Hepatocyte (in vitro differentiated cells): ENCODE measurements around the gene HBQ1. TPM values are rescaled to one million over a fixed set of nuclear protein-coding genes. Genes with fewer than 3 reads are reported as not detected.
A peak's percentile ranks its signal among the peaks of the same experiment; 100 is the strongest.

Experiments used
- DNase-seq: peaks from one replicate; pipeline ENCODE4 v3.0.0-alpha.2; 2016; ENCODE audit warnings: low spot score
- H2AFZ ChIP-seq: fragments of 200-600 bp; sonication (generic); 2 replicates; pipeline ENCODE4 v1.6.0; 2016; ENCODE audit warnings: antibody characterized with exemption, mild to moderate bottlenecking
- H3K27ac ChIP-seq: fragments of 200-600 bp; sonication (generic); 2 replicates; pipeline ENCODE4 v1.5.1; 2016; ENCODE audit warnings: mild to moderate bottlenecking
- H3K27me3 ChIP-seq: fragments of 200-600 bp; sonication (generic); 2 replicates; pipeline ENCODE4 v1.6.1; 2016
- H3K36me3 ChIP-seq: fragments of 200-600 bp; sonication (generic); replicated peaks from 2 replicates; pipeline ENCODE4 v1.5.1; 2016; ENCODE audit warnings: low read depth; ENCODE audit not compliant: insufficient read depth
- H3K4me1 ChIP-seq: fragments of 200-600 bp; sonication (generic); 2 replicates; pipeline ENCODE4 v1.5.1; 2016; ENCODE audit warnings: mild to moderate bottlenecking, moderate library complexity; ENCODE audit not compliant: insufficient read depth
- H3K4me2 ChIP-seq: fragments of 200-600 bp; sonication (generic); 2 replicates; pipeline ENCODE4 v1.6.0; 2016
- H3K4me3 ChIP-seq: fragments of 200-600 bp; sonication (generic); 2 replicates; pipeline ENCODE4 v1.5.1; 2016; ENCODE audit warnings: mild to moderate bottlenecking
- H3K79me2 ChIP-seq: fragments of 200-600 bp; sonication (generic); 2 replicates; pipeline ENCODE4 v1.6.0; 2017; ENCODE audit warnings: mild to moderate bottlenecking
- H3K9me2 ChIP-seq: fragments of 200-600 bp; sonication (generic); replicated peaks from 2 replicates; pipeline ENCODE4 v1.6.0; 2017; ENCODE audit warnings: mild to moderate bottlenecking; ENCODE audit not compliant: insufficient read depth
- H3K9me3 ChIP-seq: fragments of 200-600 bp; sonication (generic); 2 replicates; pipeline ENCODE4 v1.5.1; 2016; ENCODE audit warnings: low read depth, mild to moderate bottlenecking
- H4K20me1 ChIP-seq: fragments of 200-600 bp; sonication (generic); 2 replicates; pipeline ENCODE4 v1.6.0; 2016; ENCODE audit warnings: mild to moderate bottlenecking; ENCODE audit not compliant: insufficient read depth, poor library complexity, severe bottlenecking
- EZH2 ChIP-seq: fragments of 200-600 bp; sonication (generic); IDR thresholded peaks from 2 replicates; pipeline ENCODE4 v1.6.1; 2016; ENCODE audit warnings: antibody characterized with exemption, mild to moderate bottlenecking, borderline replicate concordance
- EZH2phosphoT487 ChIP-seq: fragments of 200-600 bp; sonication (generic); IDR thresholded peaks from one replicate; pipeline ENCODE4 v1.6.1; 2018; ENCODE audit warnings: antibody characterized with exemption, mild to moderate bottlenecking, low read depth, moderate library complexity; ENCODE audit not compliant: unreplicated experiment, severe bottlenecking
- WGBS: methylation state at CpG from one replicate; pipeline ENCODE4 v1.1.6; 2016; ENCODE audit warnings: low lambda C conversion rate; ENCODE audit errors: missing lambda C conversion rate; 5-methylcytosine and 5-hydroxymethylcytosine counted together
- polyA plus RNA-seq: library from polyadenylated mRNA; unstranded; fragments of >200 nt; fragmentation: Nextera tagmentation; extraction: Ambion mirVana; gene quantifications from 2 replicates; pipeline ENCODE4 v1.2.1, GENCODE V29; 2016
- total RNA-seq: library from RNA; depleted of rRNA; stranded (reverse); fragments of >200 nt; gene quantifications from 2 replicates; pipeline ENCODE4 v1.2.3, GENCODE V29; 2014
- TF ChIP-seq, protein P1 (sequence below): fragments of 200-600 bp; sonication (generic); IDR thresholded peaks from 2 replicates; pipeline ENCODE4 v1.5.1; 2016; ENCODE audit warnings: antibody characterized with exemption, mild to moderate bottlenecking; ENCODE audit not compliant: poor library complexity

Gene HBQ1
- total and polyA plus RNA-seq, 2 experiments from 2014 or later, result 0.30 TPM; not detected in 1

DNA sequence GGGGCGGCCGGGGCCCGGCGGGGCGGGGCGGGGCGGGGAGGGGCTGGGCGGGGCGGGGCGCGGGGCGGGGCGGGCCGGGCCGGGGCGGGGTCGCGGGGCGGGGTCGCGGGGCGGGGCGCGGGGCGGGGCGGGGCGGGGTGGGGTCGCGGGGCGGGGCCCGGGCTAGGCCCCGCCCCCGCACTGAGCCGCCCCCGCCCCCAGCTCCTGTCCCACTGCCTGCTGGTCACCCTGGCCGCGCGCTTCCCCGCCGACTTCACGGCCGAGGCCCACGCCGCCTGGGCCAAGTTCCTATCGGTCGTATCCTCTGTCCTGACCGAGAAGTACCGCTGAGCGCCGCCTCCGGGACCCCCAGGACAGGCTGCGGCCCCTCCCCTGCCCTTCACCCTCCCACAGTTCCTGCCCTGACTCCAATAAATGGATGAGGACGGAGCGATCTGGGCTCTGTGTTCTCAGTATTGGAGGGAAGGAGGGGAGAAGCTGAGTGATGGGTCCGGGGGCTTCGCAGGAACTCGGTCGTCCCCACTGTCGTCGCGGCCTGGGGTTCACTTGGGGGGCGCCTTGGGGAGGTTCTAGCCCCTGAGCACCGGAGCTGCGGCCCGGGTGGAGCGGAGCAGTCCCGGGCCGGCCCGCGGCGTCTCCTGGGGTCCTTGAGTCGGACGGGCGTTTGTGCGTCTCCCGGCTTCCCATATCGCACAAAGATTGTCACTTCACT lies 15.3 kb upstream of the HBQ1 start:
- H3K27me3 ChIP-seq, result peaks cover 63% of the 10 kb centered on the region
- WGBS, result 4% methylated on average over 34 of the region's 77 CpGs

DNA sequence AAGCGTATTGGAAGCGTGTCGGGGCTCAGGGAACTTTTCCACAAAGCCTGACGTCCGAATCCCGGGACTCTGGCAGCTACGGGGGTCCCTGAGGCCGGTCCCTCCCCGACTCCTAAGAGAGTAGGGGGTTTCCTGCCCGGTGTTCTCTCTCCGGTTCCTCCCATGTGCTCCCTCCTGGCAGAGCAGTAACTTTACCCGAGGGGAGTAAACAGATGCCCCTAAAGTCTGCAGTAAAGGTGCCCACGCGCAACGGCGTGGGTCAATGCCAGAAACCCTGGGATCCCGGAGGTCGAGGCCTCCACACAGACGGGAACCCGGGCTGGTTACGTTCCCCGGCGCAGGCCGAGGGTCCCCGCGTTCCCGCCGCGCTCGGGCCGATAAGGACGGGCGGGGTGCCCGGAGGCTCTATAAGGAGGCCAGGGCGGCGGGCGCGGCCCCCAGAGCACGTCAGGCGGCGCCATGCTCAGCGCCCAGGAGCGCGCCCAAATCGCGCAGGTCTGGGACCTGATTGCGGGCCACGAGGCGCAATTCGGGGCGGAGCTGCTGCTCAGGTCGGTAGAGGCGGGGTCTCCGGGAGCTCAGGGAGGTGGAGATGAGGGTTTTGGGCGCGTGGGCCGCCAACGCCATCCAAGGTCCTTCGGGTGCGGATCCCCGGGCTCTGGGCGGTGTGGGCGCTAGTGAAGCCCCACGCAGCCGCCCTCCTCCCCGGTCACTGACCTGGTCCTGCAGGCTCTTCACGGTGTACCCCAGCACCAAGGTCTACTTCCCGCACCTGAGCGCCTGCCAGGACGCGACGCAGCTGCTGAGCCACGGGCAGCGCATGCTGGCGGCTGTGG lies 14.5 kb upstream of the HBQ1 start, which contains the start of gene HBM:
TSS of gene HBM (plus strand) at position 440 of the 836 bp plus-strand sequence. CDS start at position 460, 20 bp downstream.
- Histone ChIP-seq H3K36me3 (no peaks in the 10 kb centered on the region), H2AFZ (no peak within 1 kb of the TSS), H3K79me2 (no peaks in the 10 kb centered on the region), H3K9me2 (no peaks in the 10 kb centered on the region), H3K27me3 (peaks cover 67% of the 10 kb centered on the region), H3K4me2 (peak within 1 kb of the TSS; percentile 67), H3K4me1 (no peaks in the 10 kb centered on the region), H3K4me3 (no peak within 1 kb of the TSS), H3K9me3 (no peaks in the 10 kb centered on the region), H3K27ac (no peak within 1 kb of the TSS), H4K20me1 (no peaks in the 10 kb centered on the region)
- TF ChIP-seq, protein P1, sequence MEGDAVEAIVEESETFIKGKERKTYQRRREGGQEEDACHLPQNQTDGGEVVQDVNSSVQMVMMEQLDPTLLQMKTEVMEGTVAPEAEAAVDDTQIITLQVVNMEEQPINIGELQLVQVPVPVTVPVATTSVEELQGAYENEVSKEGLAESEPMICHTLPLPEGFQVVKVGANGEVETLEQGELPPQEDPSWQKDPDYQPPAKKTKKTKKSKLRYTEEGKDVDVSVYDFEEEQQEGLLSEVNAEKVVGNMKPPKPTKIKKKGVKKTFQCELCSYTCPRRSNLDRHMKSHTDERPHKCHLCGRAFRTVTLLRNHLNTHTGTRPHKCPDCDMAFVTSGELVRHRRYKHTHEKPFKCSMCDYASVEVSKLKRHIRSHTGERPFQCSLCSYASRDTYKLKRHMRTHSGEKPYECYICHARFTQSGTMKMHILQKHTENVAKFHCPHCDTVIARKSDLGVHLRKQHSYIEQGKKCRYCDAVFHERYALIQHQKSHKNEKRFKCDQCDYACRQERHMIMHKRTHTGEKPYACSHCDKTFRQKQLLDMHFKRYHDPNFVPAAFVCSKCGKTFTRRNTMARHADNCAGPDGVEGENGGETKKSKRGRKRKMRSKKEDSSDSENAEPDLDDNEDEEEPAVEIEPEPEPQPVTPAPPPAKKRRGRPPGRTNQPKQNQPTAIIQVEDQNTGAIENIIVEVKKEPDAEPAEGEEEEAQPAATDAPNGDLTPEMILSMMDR, result no peak
- peak; percentile 88 for TF ChIP-seq EZH2
- 8% methylated on average over 71 of the region's 75 CpGs for WGBS
- no peak for DNase-seq

More for the DNA sequence above, 15.3 kb upstream of the HBQ1 start:
- no peak for TF ChIP-seq EZH2
- TF ChIP-seq, protein P1, result no peak
- no peak for TF ChIP-seq EZH2phosphoT487
- Histone ChIP-seq H3K9me2 (no peaks in the 10 kb centered on the region), H3K36me3 (no peaks in the 10 kb centered on the region), H3K9me3 (no peaks in the 10 kb centered on the region), H4K20me1 (no peaks in the 10 kb centered on the region), H3K4me1 (no peaks in the 10 kb centered on the region), H2AFZ (no peak overlapping the region), H3K27ac (no peak overlapping the region), H3K79me2 (no peaks in the 10 kb centered on the region), H3K4me3 (no peak overlapping the region), H3K4me2 (peak overlapping the region; percentile 67)
- DNase-seq, result no peak

DNA sequence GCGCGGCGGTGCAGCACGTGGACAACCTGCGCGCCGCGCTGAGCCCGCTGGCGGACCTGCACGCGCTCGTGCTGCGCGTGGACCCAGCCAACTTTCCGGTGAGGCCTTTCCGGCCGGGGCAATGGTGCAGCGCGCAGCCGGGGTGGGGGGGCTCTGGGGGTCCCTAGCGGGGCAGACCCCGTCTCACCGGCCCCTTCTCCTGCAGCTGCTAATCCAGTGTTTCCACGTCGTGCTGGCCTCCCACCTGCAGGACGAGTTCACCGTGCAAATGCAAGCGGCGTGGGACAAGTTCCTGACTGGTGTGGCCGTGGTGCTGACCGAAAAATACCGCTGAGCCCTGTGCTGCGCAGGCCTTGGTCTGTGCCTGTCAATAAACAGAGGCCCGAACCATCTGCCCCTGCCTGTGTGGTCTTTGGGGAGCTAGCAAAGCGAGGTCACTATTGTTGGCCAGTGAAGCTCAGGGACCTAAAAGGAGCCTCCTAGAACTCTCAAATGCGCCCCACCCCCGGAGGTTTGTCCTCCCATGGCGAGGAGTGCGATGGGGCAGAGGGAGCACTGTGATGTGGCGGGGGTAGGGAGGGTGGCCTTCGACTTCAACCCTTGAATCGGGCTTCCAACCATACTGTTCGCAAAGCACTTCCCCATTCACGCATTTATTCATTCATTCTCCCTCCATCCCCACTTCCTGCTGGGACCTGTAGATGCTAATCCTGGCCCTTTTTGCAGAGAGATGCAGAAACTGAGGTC lies 13.7 kb upstream of the HBQ1 start:
- no peaks in the 10 kb centered on the region for H3K79me2 ChIP-seq
- H3K9me3 ChIP-seq, result no peaks in the 10 kb centered on the region
- no peak overlapping the region for H3K27ac ChIP-seq
- DNase-seq, result no peak
- H3K36me3 ChIP-seq, result no peaks in the 10 kb centered on the region
- no peaks in the 10 kb centered on the region for H4K20me1 ChIP-seq
- no peak overlapping the region for H3K4me3 ChIP-seq
- peak overlapping the region; percentile 67 for H3K4me2 ChIP-seq
- no peak overlapping the region for H2AFZ ChIP-seq
- WGBS, result 18% methylated on average over 42 of the region's 45 CpGs
- no peaks in the 10 kb centered on the region for H3K9me2 ChIP-seq
- TF ChIP-seq EZH2, result no peak
- TF ChIP-seq, protein P1, result no peak
- TF ChIP-seq EZH2phosphoT487, result peak; percentile 28
- no peaks in the 10 kb centered on the region for H3K4me1 ChIP-seq
- peaks cover 63% of the 10 kb centered on the region for H3K27me3 ChIP-seq
